GM12878 (cell line): ENCODE results near the gene CSDE1.

Experiments used
- POLR2A ChIP-seq: IDR thresholded peaks from 2 replicates; pipeline ENCODE4 v1.6.1; 2011; ENCODE audit warnings: low read depth, mild to moderate bottlenecking, low read length
- RFX5 ChIP-seq: IDR thresholded peaks from 2 replicates; pipeline ENCODE4 v1.6.1; 2011; ENCODE audit warnings: low read depth, low read length, improper control_type of control experiment
- TARDBP ChIP-seq: IDR thresholded peaks from 2 replicates; pipeline ENCODE4 v1.6.1; 2016; ENCODE audit warnings: borderline replicate concordance

DNA sequence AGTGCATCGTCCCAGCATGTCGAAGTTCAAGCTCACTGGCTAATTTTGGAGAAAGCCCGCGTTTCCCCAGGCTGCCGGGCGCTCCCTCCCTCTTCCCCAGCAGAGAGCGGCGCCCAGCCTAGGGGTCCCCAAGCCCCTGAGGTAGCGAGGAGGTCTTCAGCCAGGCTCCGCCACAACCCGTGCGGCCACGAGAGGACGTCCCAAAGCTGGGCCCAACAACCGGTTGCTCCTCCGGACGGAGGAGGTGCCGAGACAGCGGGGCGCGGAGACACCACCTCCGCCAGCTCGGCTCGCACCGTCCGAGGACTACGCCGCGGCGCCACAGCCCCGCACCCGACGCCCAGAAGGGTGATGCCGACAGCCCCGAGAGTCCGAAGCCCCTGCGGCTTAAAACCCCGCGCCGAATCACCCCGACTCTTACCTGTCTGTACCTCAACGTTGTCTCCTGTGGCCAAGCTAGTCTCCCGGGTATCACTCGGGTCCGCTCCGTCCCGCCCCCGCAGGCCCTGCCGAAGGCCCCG, 88.2 kb downstream of the CSDE1 start, which contains the start of gene DENND2C:
- no peak for TF ChIP-seq TARDBP
- TF ChIP-seq POLR2A: no peak
- no peak for TF ChIP-seq RFX5
